Femur (tissue), 1 donor: ENCODE data around the gene ABCA13.

Source experiments
- DNase-seq: peaks from one replicate; pipeline ENCODE4 v3.0.0-alpha.2; 2017

ABCA13 gene

DNA sequence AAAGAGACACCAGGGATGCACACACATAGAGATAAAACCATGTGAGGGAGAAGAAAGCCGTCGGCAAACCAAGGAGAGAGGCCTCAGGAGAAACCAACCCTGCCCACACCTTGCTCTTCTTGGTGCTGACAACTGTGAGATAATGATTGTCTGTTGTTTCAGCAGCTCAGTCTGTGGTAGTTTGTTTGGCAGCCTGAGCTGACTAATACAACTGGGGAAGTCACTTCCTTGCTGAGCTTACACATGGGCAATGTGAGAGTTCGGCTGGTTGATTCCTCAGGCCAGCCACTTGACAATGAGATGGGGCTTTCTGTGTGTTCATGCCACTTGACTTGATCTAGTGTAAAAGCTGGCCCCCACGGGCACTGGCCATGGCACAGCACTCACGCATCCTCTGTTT is 271.8 kb downstream of the ABCA13 start:
- DNase-seq, result no peak

DNA sequence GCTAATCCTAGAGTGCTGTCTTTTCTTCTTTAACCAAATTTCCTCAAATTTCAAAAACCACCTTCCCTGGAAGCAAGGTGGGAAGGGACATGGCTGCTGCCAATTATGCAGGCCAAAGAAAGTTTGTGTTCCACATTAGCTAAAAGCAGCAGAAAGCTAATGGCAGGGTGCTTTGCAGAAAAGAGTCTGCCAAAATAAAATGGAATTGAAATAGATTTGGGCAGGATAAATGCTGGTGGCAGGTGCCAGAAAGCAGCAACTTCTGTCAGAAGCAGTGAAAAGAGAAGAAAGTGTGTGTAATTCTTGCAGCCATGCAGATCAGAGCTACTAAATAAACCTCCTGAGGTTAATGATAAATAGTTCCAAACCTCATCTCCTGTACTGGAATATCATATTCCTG is 275.5 kb downstream of the ABCA13 start:
- DNase-seq, result no peak

DNA sequence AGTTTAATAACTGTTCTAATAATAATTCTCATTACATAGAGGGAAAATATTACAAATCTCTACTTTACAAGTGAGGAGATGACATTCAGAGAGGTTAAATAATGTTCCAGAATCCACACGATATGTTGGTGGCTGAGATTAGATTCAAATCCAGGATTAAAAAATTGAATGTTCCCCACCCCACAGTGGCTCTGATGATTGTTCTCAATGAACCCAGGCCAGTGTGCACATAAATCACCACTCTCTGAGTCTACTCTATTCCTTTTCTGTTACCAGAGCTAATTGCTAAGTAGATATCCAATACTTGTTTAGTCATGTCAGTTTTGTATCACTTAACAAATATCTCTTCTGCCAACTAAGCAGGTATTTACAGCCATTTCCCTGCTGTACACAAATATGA is 281.0 kb downstream of the ABCA13 start:
- DNase-seq, result no peak

- no peak for DNase-seq
Observed at GRCh38 chr7:48454750-48455192, 283.5 kb downstream of the ABCA13 start.

DNA sequence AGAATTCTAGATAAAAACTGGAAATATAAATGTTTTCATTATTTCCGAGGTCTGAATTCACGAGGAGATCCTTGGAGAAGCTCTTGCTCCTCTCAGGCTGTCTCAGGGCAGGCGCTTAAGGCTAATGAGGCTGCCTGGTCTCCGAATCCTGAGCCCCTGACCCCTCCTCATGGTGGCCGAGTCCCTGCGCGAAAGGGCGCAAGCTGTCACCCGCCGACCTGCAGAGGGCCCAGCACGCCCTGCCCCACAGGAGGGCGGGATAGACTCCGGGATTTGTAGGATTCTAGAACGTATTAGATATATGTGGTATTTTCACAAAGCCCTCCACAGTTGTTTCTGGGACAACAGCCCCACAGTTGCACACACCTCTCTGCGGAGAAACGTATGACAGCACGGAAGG is 284.1 kb downstream of the ABCA13 start:
- no peak for DNase-seq

- no peak for DNase-seq
Observed at GRCh38 chr7:48458701-48459524, 287.7 kb downstream of the ABCA13 start.

DNA sequence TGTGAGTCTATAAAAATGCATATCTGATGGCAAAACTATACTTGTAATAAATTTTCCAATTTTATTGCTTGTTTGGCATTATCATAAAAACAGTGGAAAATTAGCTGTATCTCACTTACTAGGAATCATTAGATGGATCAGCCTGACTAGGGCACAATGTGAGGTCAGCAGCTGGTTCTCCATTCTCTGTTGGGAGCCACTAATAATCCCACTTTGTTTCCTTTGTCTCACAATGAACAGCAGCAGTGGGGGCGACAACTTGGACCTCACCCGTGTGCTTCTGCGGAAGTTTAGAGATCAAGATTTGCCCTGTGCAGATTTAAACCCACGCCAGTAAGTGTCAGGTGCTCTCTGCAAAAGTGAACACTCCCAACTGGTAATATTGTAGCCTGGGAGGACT is 295.5 kb downstream of the ABCA13 start:
- DNase-seq, result no peak

- no peak for DNase-seq
Observed at GRCh38 chr7:48471196-48471595, 299.9 kb downstream of the ABCA13 start.

- no peak for DNase-seq
Observed at GRCh38 chr7:48472640-48473039, 301.4 kb downstream of the ABCA13 start.

DNA sequence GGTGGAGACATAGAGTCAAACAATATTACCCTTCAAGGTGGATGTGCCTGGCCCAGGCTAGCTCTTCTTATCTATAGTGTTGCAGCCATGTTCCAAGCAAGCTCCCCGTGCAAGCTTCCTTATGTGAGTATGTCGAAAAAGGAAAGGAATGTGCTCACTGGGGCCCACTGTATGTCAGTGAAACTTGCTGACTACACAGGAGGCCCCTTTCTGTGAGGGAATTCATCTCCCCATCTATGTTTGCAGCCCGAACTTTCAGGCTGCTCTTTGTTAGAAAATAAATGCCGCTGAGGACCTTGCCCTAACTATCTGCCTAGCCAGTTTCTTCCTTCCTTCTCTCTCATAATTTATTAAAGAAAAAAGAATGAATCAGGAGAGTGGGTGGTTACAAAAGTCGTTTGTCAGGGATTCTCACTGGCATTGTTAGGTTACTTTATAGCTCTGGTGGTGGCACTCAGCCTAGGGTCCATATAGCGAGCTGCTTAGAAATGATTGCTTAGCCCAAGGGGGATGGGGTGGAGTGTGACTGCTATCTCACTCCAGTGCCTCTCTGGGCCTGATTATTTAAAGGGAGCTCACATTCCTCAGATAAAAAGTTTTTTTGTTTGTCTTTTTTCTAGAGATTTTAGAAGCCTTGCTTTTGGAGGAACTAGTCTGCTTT is 302.1 kb downstream of the ABCA13 start:
- DNase-seq, result no peak

DNA sequence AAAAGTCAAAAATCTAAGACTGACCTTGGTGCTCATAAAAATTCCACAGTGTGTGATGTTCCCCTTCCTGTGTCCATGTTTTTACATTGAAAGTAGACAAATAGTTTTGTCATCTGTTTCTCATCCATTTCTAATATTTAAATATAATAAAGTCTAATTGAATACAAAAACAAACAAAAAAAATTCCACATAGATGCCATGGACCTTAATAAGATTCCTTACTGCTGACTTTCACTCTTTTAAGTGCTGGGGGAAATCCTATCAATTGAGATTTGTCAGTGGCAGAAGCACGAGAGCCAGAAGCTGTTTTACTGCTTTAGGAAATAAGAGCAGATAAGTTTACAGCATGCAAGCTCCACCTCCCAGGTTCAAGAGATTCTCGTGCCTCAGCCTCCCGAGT is 310.0 kb downstream of the ABCA13 start:
- no peak for DNase-seq

GRCh38 chr7:48497521-48497920 is 326.3 kb downstream of the ABCA13 start:
- no peak for DNase-seq

DNA sequence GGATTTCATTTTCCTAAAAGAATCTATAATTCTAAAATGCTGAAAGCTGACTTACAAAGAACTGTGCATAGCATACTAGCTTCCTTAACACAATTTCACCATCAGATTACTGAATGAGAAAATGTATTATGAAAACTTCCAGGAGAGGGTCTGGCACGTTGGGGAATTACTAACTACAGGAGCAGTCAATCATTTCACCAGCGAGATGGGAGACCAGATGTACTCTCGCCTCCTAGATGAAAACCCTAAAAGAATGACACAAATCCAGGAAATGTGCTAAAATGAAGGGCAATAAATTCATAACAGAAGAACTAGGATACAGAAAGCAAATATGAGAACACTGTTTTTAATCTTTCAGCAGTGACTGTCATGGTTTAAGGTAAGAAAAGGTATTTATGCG is 330.8 kb downstream of the ABCA13 start:
- DNase-seq, result no peak

- DNase-seq, result no peak
Observed at GRCh38 chr7:48505051-48505450, 333.8 kb downstream of the ABCA13 start.

DNA sequence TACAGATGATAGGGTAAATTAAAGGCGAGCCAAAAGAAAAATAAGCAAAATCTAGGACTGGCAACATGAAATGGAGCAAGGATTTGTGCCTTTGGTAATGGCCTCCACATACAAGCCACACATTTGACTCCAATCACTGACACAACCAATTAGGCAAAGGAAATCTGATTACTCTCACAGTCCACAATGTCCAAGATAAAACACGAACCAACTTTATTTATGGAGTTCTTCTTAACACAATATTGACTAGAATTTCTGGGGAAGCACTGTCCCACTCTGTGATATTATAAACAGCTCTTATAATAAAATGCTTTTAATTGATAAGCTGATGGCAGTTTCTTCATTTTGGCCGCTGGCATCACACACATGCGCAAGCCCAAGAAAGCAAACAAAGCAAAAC is 334.2 kb downstream of the ABCA13 start:
- no peak for DNase-seq

DNA sequence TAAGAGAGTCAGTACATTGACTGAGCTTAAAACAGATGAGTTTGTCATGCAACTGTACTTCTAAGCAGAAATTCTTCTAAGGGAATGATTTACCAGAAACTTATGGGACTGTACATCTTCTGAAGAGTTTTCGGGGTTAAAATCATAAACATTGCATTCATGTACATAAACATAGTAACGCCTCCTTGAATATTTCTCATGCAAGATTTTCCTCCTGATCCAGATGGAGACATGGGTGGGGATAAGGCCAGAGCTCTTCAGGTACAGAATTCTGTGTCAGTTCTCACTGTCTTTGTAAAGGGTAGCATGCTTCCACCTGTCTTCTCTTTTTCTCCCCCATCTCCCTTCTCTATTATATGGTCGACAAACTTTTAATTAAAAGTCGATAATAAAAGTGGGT is 335.3 kb downstream of the ABCA13 start:
- DNase-seq, result no peak

DNA sequence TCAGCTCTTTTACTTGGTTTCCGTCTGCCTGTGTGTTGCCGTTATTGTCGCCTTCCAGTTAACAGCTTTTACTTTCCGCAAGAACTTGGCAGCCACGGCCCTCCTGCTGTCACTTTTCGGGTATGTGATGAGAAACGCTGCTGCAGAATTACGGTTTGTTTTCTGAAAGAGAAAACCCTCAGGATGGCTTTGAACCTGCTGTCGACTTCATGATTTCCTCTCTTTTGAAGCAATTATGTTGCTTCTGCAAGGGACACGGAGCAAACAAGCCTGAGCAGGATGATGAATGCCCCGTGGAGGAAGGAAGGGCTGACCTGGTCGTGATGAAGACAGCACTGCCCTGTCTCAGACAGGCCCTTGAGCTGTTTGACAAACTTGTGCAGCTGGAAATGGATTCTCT is 339.8 kb downstream of the ABCA13 start:
- no peak for DNase-seq

DNA sequence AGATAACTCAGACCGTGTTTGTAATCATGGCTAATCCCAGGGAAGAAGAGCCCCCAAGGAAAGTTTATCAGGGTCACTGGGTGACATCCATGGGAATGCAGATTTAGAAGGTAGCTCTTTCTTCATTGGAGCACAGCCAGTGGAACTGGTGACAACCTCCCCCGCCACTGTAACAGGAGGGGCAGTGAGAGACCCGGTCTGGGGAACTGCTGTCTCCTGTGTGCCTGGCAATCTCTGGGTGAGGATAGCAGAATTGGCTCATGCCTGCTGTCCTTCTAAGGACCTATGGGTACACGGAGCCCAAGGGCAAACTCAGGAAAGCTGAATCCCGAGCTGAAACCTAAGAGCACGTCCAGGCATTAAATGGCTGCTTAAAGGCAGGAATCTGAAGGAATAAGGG is 341.6 kb downstream of the ABCA13 start:
- DNase-seq, result no peak

DNA sequence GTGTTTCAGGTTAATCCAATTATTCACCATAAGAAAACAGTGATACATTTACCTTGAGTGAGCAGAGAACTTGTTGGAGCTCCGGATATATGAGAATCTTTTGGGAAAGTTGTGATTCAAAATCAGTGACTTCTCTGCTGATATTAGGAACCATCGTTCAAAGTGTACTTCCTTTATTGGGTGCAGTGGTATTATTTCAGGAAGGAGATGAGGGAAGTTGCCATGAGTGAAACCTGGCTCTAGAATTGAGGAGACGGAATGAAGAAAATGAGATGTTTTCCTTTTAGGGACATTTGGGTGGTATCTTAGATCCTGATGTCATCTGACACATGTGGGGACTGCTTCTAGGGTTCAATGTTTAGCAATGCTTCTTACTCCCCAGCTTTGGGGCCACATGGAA is 343.9 kb downstream of the ABCA13 start:
- no peak for DNase-seq

GRCh38 chr7:48518092-48518491 is 346.8 kb downstream of the ABCA13 start:
- no peak for DNase-seq

- no peak for DNase-seq
Observed at GRCh38 chr7:48522692-48523091, 351.4 kb downstream of the ABCA13 start.

- DNase-seq, result no peak
Observed at GRCh38 chr7:48525736-48526732, 354.8 kb downstream of the ABCA13 start.

DNA sequence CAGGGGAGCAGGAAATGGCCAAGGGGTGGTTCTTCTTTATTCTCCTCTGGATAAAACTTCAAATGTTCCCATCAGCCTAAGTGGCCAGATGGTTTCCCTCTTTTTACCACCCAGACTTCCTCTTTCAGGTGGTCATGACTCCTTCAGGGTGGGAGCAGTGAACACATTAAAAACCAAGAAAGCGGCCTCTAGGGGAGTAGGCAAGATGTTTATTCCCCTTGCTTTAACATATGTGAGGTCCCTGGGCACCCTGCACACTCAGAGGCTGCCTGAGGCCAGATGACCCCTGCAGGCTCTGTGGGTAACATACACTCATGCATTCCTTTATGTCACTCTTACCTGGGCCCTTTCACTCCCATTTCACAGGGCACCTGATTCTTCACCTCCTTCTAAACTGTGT is 357.4 kb downstream of the ABCA13 start:
- no peak for DNase-seq
